Measurements from ENCODE around the gene SMG6.

Gene SMG6

GRCh38 chr17:2192367-2193057 lies 111.1 kb downstream of the SMG6 start:
- H3K9me3 ChIP-seq (ENCODE audit: control insufficient read depth in 1 of 2, low read length in 2 of 2): no peaks in the 10 kb centered on the region
- no peak overlapping the region for H3K4me3 ChIP-seq (ENCODE audit: low read depth in 1 of 2, low read length in 2 of 2)
- H3K27me3 ChIP-seq (ENCODE audit: control insufficient read depth in 1 of 2, insufficient read depth in 2 of 2, low read length in 2 of 2): no peaks in the 10 kb centered on the region
- H3K9ac ChIP-seq (ENCODE audit: low read depth in 1 of 2, low read length in 2 of 2): no peak overlapping the region
- peaks cover 24 to 29% of the 10 kb centered on the region in 2 donors for H3K4me1 ChIP-seq (ENCODE audit: control insufficient read depth in 1 of 2, insufficient read depth in 2 of 2, low read length in 2 of 2)
- H3K27ac ChIP-seq (ENCODE audit: low read depth, low read length): no peak overlapping the region
- H3K36me3 ChIP-seq (ENCODE audit: control insufficient read depth in 1 of 2, insufficient read depth in 2 of 2, low read length in 2 of 2): peaks cover 6 to 25% of the 10 kb centered on the region in 2 donors

GRCh38 chr17:2191785-2192184 lies 111.8 kb downstream of the SMG6 start:
- H3K36me3 ChIP-seq (ENCODE audit: control insufficient read depth in 1 of 2, insufficient read depth in 2 of 2, low read length in 2 of 2): peaks cover 9 to 33% of the 10 kb centered on the region in 2 donors
- no peak overlapping the region for H3K27ac ChIP-seq (ENCODE audit: low read depth, low read length)
- H3K9me3 ChIP-seq (ENCODE audit: control insufficient read depth in 1 of 2, low read length in 2 of 2): no peaks in the 10 kb centered on the region
- H3K27me3 ChIP-seq (ENCODE audit: control insufficient read depth in 1 of 2, insufficient read depth in 2 of 2, low read length in 2 of 2): no peaks in the 10 kb centered on the region
- H3K9ac ChIP-seq (ENCODE audit: low read depth in 1 of 2, low read length in 2 of 2): no peak overlapping the region
- peaks cover 24 to 29% of the 10 kb centered on the region in 2 donors for H3K4me1 ChIP-seq (ENCODE audit: control insufficient read depth in 1 of 2, insufficient read depth in 2 of 2, low read length in 2 of 2)
- no peak overlapping the region for H3K4me3 ChIP-seq (ENCODE audit: low read depth in 1 of 2, low read length in 2 of 2)

GRCh38 chr17:2191227-2191626 lies 112.4 kb downstream of the SMG6 start:
- Histone ChIP-seq H3K9me3 (ENCODE audit: control insufficient read depth in 1 of 2, low read length in 2 of 2) (no peaks in the 10 kb centered on the region), H3K4me3 (ENCODE audit: low read depth in 1 of 2, low read length in 2 of 2) (no peak overlapping the region), H3K4me1 (ENCODE audit: control insufficient read depth in 1 of 2, insufficient read depth in 2 of 2, low read length in 2 of 2) (peaks cover 24 to 29% of the 10 kb centered on the region in 2 donors), H3K9ac (ENCODE audit: low read depth in 1 of 2, low read length in 2 of 2) (no peak overlapping the region), H3K27me3 (ENCODE audit: control insufficient read depth in 1 of 2, insufficient read depth in 2 of 2, low read length in 2 of 2) (no peaks in the 10 kb centered on the region), H3K27ac (ENCODE audit: low read depth, low read length) (no peak overlapping the region), H3K36me3 (ENCODE audit: control insufficient read depth in 1 of 2, insufficient read depth in 2 of 2, low read length in 2 of 2) (peaks cover 10 to 38% of the 10 kb centered on the region in 2 donors)

- Histone ChIP-seq H3K36me3 (ENCODE audit: control insufficient read depth in 1 of 2, insufficient read depth in 2 of 2, low read length in 2 of 2) (peaks cover 10 to 50% of the 10 kb centered on the region in 2 donors), H3K4me1 (ENCODE audit: control insufficient read depth in 1 of 2, insufficient read depth in 2 of 2, low read length in 2 of 2) (peaks cover 24 to 29% of the 10 kb centered on the region in 2 donors), H3K9ac (ENCODE audit: low read depth in 1 of 2, low read length in 2 of 2) (no peak overlapping the region), H3K9me3 (ENCODE audit: control insufficient read depth in 1 of 2, low read length in 2 of 2) (no peaks in the 10 kb centered on the region), H3K4me3 (ENCODE audit: low read depth in 1 of 2, low read length in 2 of 2) (no peak overlapping the region), H3K27me3 (ENCODE audit: control insufficient read depth in 1 of 2, insufficient read depth in 2 of 2, low read length in 2 of 2) (no peaks in the 10 kb centered on the region), H3K27ac (ENCODE audit: low read depth, low read length) (no peak overlapping the region)
Observed at GRCh38 chr17:2190014-2190413, 113.6 kb downstream of the SMG6 start.

GRCh38 chr17:2188971-2189630 lies 114.5 kb downstream of the SMG6 start:
- Histone ChIP-seq H3K27ac (ENCODE audit: low read depth, low read length) (no peak overlapping the region), H3K27me3 (ENCODE audit: control insufficient read depth in 1 of 2, insufficient read depth in 2 of 2, low read length in 2 of 2) (no peaks in the 10 kb centered on the region), H3K9me3 (ENCODE audit: control insufficient read depth in 1 of 2, low read length in 2 of 2) (no peaks in the 10 kb centered on the region), H3K4me1 (ENCODE audit: control insufficient read depth in 1 of 2, insufficient read depth in 2 of 2, low read length in 2 of 2) (peaks cover 24 to 29% of the 10 kb centered on the region in 2 donors), H3K9ac (ENCODE audit: low read depth in 1 of 2, low read length in 2 of 2) (no peak overlapping the region), H3K36me3 (ENCODE audit: control insufficient read depth in 1 of 2, insufficient read depth in 2 of 2, low read length in 2 of 2) (peaks cover 9 to 52% of the 10 kb centered on the region in 2 donors), H3K4me3 (ENCODE audit: low read depth in 1 of 2, low read length in 2 of 2) (no peak overlapping the region)

- H3K4me3 ChIP-seq (ENCODE audit: low read depth in 1 of 2, low read length in 2 of 2): no peak overlapping the region
- no peaks in the 10 kb centered on the region for H3K9me3 ChIP-seq (ENCODE audit: control insufficient read depth in 1 of 2, low read length in 2 of 2)
- no peak overlapping the region for H3K27ac ChIP-seq (ENCODE audit: low read depth, low read length)
- no peak overlapping the region for H3K9ac ChIP-seq (ENCODE audit: low read depth in 1 of 2, low read length in 2 of 2)
- peaks cover 6 to 49% of the 10 kb centered on the region in 2 donors for H3K36me3 ChIP-seq (ENCODE audit: control insufficient read depth in 1 of 2, insufficient read depth in 2 of 2, low read length in 2 of 2)
- no peaks in the 10 kb centered on the region for H3K27me3 ChIP-seq (ENCODE audit: control insufficient read depth in 1 of 2, insufficient read depth in 2 of 2, low read length in 2 of 2)
- H3K4me1 ChIP-seq (ENCODE audit: control insufficient read depth in 1 of 2, insufficient read depth in 2 of 2, low read length in 2 of 2): peaks cover 19 to 26% of the 10 kb centered on the region in 2 donors
Observed at GRCh38 chr17:2187758-2188157, 115.8 kb downstream of the SMG6 start.

- no peaks in the 10 kb centered on the region for H3K27me3 ChIP-seq (ENCODE audit: control insufficient read depth in 1 of 2, insufficient read depth in 2 of 2, low read length in 2 of 2)
- H3K4me3 ChIP-seq (ENCODE audit: low read depth in 1 of 2, low read length in 2 of 2): no peak overlapping the region
- H3K9me3 ChIP-seq (ENCODE audit: control insufficient read depth in 1 of 2, low read length in 2 of 2): no peaks in the 10 kb centered on the region
- no peak overlapping the region for H3K27ac ChIP-seq (ENCODE audit: low read depth, low read length)
- H3K9ac ChIP-seq (ENCODE audit: low read depth in 1 of 2, low read length in 2 of 2): no peak overlapping the region
- H3K4me1 ChIP-seq (ENCODE audit: control insufficient read depth in 1 of 2, insufficient read depth in 2 of 2, low read length in 2 of 2): peaks cover 15 to 25% of the 10 kb centered on the region in 2 donors
- peaks cover 6 to 52% of the 10 kb centered on the region in 2 donors for H3K36me3 ChIP-seq (ENCODE audit: control insufficient read depth in 1 of 2, insufficient read depth in 2 of 2, low read length in 2 of 2)
Observed at GRCh38 chr17:2186937-2187336, 116.6 kb downstream of the SMG6 start.

GRCh38 chr17:2184993-2185931 lies 118.3 kb downstream of the SMG6 start:
- peaks cover 6 to 57% of the 10 kb centered on the region in 2 donors for H3K36me3 ChIP-seq (ENCODE audit: control insufficient read depth in 1 of 2, insufficient read depth in 2 of 2, low read length in 2 of 2)
- peaks cover 18 to 34% of the 10 kb centered on the region in 2 donors for H3K4me1 ChIP-seq (ENCODE audit: control insufficient read depth in 1 of 2, insufficient read depth in 2 of 2, low read length in 2 of 2)
- H3K9ac ChIP-seq (ENCODE audit: low read depth in 1 of 2, low read length in 2 of 2): no peak overlapping the region
- no peaks in the 10 kb centered on the region for H3K27me3 ChIP-seq (ENCODE audit: control insufficient read depth in 1 of 2, insufficient read depth in 2 of 2, low read length in 2 of 2)
- H3K27ac ChIP-seq (ENCODE audit: low read depth, low read length): no peak overlapping the region
- no peak overlapping the region for H3K4me3 ChIP-seq (ENCODE audit: low read depth in 1 of 2, low read length in 2 of 2)
- H3K9me3 ChIP-seq (ENCODE audit: control insufficient read depth in 1 of 2, low read length in 2 of 2): no peaks in the 10 kb centered on the region

- H3K27ac ChIP-seq (ENCODE audit: low read depth, low read length): no peak overlapping the region
- no peaks in the 10 kb centered on the region for H3K9me3 ChIP-seq (ENCODE audit: control insufficient read depth in 1 of 2, low read length in 2 of 2)
- H3K9ac ChIP-seq (ENCODE audit: low read depth in 1 of 2, low read length in 2 of 2): no peak overlapping the region
- H3K4me1 ChIP-seq (ENCODE audit: control insufficient read depth in 1 of 2, insufficient read depth in 2 of 2, low read length in 2 of 2): peaks cover 28 to 35% of the 10 kb centered on the region in 2 donors
- peaks cover 6 to 61% of the 10 kb centered on the region in 2 donors for H3K36me3 ChIP-seq (ENCODE audit: control insufficient read depth in 1 of 2, insufficient read depth in 2 of 2, low read length in 2 of 2)
- H3K27me3 ChIP-seq (ENCODE audit: control insufficient read depth in 1 of 2, insufficient read depth in 2 of 2, low read length in 2 of 2): no peaks in the 10 kb centered on the region
- no peak overlapping the region for H3K4me3 ChIP-seq (ENCODE audit: low read depth in 1 of 2, low read length in 2 of 2)
Observed at GRCh38 chr17:2183346-2183745, 120.2 kb downstream of the SMG6 start.
